Activated CD4-positive, alpha-beta T cell treated with anti-CD3 and anti-CD28 coated beads, Interleukin-2, amount 50 U/mL, for 1 hour (primary cell): Measurements from ENCODE around the gene PHC1.
A peak's percentile ranks its signal among the peaks of the same experiment; 100 is the strongest.
"Not testable (repeated sequence)": the region's sequence is repeated elsewhere in the genome, so short reads cannot be mapped to it uniquely, and the experiment has no call there.

Experiments used
- DNase-seq: peaks from one replicate; pipeline ENCODE4 v3.0.0-alpha.2; 2020

PHC1 gene

DNA sequence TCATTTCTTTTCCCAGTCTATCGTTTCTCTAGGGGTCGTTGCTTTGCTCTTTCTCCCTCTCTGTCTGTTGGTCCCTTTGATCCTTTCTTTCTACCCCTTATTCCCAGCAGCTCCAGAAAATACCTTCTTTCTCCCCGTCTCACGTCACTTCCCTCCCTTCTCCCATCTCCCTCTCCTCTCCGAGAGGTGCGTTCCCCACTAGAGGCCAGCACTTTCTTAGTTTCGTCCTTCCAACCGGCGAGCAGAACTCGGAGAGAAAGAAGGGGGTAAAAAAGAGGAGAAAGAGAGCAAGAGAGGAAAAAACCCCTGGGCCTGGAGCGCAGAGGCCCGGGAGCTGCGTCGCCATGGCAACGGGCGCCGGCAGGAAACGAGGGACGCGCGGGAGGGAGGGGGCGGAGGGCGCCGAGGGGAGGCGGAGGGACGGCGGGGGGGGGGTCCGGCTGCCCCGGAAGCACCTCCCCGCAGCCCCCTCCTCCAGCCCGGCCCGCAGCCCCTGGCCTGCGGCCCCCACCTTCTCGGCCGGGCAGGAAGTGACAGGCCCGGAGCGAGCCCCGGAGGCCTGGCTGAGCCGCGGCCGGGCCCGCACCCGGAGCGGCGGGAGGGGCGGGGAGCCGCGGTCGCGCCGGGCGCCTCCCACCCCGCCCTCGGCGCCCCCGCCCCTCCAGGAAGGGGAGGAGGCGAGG lies at the start of gene PHC1:
Gene PHC1 (plus strand): TSS at position 477 of the 683 bp plus-strand sequence. CDS start 3,169 bp downstream, outside the sequence.
- peak; percentile 73 for DNase-seq

DNA sequence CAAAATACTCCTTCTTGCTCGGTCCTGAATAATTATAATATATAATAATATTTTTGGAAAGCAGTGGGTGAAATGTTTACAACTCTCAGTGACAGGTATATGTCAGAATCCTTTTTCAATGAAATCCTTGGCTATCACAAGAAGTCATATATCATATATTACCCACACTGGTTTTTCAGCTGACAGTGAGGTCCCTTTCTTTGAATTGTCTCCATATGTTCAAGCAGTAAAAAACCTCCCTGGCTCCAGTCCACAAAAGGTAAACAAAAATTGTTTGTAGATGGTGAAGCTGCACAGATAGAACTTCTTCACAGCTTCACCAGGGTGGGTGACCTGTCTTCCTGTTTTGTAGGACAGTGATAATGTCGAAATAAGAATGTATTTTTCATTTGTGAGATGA lies 47.9 kb upstream of the PHC1 start:
- DNase-seq = no peak

DNA sequence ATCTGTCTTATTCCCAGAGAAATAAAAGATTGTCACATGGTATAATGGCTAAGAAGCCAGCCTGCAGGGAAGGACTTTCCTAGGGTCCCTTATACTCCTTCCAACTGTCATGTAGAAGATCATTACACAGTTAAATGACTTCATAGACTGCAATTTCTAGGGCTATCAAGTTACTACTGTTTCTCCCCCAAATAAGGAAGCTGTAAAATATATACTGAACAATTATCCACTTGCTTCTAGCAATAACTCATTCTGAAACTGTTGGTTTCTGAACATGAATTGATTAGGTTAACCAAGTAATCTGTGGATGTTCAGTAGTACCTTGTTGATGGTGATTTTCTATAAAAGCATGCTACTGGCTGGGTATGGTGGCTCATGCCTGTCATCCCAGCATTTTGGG lies 47.3 kb upstream of the PHC1 start:
- DNase-seq = no peak

DNA sequence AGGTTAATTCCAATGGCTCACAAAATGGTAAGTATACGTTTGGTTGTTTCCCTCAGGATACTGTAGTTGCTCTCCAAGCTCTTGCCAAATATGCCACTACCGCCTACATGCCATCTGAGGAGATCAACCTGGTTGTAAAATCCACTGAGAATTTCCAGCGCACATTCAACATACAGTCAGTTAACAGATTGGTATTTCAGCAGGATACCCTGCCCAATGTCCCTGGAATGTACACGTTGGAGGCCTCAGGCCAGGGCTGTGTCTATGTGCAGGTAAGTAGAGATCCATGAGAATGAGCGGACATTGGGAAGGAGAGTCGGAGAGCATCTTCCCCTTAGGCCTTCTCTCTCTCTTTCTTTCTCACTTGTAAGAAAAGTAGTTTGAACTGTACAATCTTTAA lies 46.5 kb upstream of the PHC1 start:
- no peak for DNase-seq

DNA sequence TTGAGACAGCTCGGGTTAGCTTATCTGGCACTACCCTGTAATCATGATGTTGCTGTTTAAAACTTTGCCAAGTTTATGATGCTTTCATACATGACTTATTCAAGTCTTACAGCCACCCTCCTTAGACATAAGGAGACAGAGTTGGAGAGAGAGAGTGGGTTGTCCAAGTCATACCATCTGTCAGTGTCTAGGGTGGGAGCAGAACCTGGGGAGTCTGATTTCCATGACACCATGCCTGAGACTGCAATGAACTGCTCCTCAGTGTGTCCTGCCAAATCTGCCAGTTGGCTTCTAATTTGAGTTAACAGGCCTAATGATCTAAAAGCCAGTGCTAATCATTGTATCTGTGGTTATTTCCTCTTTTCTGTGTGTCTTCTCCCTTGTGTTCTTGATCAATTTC lies 43.7 kb upstream of the PHC1 start:
- DNase-seq = no peak

DNA sequence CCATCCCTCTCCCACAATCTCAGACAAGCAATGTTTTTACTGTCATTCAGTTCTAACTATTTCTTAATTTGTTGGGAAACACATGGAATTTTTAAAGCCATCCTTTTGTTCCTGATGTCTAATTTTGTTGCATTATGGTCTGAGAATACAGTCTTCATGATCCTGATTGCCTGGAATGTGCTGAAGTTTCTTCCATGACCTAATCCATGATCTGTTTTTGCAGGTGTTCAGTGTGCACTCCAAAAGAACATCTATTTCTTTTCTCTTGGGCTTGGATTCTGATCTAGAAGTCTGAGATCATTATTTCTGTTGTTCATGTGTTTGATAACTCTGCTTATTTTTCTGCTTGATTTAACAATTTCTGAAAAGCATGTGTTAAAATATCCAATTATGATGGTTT lies 43.2 kb upstream of the PHC1 start:
- no peak for DNase-seq

DNA sequence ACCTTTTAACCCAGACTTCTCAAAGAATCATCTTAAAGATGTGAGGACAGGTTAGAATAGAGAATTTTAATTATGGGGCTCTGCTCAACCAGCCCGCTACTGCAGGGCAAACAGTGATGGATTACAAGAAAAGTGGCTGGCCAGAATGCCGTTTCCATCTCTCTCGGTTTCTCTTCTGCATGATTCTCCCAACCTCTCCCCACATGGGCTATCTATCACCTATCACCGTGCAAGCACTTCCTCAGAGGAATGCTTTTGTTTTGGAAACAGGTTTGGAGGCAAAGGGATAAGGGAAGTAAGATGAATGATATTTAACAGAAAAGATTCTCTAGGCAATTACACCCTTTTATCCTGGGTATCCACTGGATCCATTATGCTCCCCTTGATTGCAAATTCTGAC lies 37.4 kb upstream of the PHC1 start:
- no peak for DNase-seq

DNA sequence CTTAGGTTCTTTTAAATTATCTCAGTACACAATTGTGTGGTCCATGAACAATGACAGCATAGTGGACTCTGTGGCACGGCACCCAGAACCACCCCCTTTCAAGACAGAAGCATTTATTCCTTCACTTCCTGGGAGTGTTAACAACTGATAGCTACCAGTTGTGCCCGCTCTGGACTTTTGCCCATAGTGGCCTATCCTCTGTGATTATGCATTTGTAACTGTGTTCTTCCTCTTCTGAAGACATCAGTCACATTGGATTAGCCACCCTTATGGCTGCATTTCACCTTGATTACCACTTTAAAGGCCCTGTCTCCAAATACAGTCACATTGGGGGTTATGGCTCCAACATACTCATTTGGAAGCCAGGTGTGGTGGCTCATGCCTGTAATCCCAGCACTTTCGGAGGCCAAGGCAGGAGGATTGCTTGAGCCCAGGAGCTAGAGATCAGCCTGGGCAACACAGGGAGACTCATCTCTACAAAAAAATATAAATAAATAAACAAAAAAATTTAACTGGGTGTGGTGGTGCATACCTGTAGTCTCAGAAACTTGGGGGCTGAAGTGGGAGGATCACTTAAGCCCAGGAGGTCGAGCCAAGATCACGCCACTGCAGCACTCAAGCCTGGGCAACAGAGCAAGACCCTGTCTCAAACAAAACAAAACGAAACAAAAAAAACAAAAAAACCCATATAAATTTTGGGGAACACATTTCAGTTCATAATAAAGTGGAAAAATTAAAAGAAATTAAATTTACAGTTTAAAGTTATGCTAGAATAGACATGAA lies 27.6 kb upstream of the PHC1 start:
- no peak for DNase-seq

DNA sequence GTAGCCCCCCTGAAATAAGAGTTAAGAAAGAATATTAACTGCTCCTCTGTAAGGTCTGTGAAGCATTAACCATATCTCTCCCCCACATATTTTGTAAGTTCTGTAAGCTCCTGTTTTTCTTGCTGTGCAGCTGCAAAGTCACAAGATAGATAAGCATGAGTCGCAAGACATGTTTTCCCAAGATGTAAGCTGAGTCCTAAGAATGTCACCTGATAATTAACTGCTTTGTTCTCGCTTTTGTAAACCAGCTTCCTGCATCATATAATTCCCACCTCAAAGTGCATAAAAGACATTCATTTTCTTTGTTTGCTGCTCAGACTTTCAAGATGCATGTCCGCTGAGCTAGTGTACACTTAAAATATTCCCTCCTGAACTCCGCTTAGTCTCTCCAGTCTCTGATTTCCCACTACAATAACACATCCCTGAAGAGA lies 27.0 kb upstream of the PHC1 start:
- no peak for DNase-seq

DNA sequence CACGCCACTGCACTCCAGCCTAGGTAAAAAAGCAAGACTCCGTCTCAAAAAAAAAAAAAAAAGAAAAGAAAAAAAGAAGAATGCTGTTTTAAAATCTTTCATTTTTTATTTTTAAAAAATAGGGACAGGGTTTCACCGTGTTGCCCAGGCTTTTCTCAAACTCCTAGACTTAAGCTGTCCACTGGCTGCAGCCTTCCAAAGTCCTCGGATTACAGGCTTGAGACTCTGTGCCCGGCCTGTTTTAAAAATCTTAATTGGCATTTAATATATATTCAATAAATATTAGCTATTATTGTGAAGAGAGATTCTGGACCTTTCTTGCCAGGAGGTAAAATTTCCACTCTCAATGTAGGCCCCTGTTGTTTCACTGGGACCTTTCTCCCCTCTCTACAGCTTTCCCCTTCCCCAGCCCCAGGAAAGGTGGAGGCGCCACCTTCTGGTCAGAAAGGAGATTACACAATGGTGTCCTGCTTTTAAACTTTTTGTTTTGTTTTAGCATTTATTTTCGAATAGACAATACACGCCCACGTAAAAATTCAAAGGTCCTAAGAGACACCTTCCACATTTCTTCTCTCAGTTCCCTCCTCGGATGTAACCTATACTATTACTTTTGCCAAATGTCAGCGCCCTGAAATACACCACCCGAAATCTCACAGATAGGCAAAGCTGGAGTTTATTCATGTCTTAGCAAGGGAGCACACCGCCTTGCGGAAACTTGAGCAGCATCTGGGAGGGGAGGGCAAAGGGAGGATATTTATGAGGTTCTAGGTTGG lies 23.8 kb upstream of the PHC1 start:
- DNase-seq = peak; percentile 61

DNA sequence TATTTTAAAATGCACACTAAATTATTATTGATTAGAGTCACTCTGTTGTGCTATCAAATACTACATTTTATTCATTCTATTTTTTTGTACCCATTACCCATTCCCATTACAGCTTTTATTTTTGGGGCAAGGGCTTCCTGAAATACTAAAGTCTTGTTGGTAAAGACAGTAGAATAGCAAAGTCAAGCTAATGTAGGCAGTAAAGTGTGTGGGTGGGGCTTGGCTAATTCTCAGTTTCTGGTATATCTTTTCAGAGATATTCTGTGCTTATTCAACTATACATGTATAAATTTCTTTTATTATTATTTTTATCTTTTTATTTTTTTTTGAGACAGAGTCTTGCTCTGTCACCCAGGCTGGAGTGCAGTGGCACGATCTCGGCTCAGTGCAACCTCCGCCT lies 22.3 kb upstream of the PHC1 start:
- DNase-seq = no peak

DNA sequence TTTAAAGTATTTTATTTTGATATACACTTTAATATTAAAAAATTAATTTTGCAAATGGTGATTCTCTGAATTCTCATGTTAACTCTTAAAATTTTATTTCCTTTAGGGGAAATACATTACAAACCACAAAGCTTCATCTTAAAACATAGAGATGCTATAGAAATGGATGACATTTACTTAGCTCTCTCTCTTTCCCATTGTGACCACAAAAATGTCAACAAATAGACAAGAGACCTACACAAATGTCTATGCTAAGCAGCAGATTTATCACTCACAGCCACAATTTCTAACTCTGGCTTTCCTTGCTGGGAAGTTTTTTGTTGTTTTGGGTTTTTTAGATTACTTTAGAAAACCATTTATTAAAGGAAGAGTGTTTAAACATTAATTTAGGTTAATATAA lies 19.9 kb upstream of the PHC1 start:
- no peak for DNase-seq

DNA sequence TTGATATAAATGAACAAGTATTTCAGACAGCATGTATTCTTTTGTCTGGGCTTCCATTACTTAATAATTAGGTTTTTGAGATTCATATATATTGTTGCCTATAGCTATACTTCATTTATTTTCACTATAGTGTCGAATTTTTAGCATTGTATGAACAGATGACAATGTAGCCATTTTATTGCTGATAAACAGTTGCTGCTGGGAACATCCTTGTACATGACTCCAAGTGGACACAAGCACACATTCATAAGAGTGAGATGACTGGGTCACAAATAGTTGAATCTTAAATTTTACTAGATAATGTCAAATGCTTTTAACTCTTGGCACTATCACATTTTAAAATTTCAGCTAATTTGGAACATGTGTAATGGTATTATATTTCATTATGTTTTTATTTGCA lies 19.3 kb upstream of the PHC1 start:
- DNase-seq = no peak

DNA sequence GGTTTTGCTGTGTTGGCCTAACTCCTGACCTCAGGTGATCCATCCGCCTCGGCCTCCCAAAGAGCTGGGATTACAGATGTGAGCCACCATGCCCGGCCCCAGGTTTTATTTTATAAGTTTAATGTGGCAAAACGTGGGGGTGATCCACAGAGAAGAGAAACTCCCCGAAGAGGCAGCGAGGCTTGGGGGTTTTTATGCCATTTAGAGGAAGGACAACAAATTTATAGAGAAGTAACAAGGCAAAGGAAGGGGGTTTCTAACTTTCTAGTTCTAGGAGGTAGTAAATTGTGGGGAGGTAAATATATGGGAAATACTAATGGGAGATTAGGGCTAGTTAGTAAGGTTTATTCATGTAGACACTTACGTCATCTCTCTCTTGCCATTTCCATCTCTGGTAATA lies 17.2 kb upstream of the PHC1 start:
- no peak for DNase-seq

DNA sequence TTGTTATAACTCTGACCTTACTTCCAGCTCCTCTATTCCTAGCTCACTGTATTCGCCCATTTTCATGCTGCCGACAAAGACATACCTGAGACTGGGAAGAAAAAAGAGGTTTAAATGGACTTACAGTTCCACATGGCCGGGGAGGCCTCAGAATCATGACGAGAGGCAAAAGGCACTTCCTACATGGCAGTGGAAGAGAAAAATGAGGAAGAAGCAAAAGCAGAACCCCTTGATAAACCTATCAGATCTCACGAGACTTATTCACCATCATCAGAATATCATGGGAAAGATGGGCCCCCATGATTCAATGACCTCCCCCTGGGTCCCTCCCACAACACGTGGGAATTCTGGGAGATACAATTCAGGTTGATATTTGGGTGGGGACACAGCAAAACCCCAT lies 14.5 kb upstream of the PHC1 start:
- no peak for DNase-seq

DNA sequence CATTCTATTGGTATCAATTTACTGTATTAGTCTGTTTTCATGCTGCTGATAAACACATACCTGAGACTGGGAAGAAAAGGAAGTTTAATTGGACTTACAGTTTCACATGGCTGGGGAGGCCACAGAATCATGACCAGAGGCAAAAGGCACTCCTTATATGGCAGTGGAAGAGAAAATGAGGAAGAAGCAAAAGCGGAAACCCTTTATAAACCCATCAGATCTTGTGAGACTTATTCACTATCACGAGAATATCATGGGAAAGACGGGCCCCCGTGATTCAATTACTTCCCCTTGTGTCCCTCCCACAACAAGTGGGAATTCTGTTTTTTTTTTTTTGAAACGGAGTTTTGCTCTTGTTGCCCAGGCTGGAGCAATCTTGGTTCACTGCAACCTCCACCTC lies 11.6 kb upstream of the PHC1 start:
- not testable (repeated sequence) for DNase-seq

DNA sequence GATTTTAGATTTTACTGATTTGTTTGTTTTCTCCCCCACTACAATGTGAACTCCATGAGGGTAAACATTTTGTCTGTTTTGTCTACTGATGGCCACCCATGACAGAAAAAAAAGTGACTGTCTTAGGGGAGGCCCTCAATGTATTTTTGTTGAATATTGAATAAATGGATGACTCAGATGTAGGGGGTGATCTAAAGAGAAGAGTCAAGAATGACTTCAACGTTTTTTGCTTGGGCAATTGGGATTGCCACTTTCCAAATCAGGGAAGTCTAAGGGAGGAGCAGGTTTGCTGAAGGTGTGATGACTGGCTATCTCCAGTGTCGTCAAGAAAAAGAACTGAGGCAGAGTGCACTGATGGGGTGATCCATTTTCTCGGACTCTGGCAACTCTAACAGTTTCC lies 10.7 kb upstream of the PHC1 start:
- no peak for DNase-seq

DNA sequence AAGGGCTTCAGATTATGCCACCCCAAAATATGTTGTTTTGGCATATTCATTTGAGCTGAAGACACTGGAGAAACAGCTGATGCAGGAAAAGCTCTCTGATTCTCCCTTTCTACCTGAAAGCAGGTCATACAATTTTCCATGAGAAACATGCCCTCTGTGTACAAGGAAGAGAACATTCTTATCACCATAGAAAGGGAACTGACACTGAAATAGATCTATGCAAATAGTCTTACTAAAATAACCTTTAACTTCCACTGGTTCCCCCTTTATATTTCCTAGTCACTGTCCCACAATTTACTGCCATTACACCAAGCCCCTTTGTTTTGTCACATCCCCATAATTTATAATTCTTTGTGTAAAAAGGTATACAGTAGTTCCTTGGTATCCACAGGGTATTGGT lies 9.6 kb upstream of the PHC1 start:
- DNase-seq = no peak

DNA sequence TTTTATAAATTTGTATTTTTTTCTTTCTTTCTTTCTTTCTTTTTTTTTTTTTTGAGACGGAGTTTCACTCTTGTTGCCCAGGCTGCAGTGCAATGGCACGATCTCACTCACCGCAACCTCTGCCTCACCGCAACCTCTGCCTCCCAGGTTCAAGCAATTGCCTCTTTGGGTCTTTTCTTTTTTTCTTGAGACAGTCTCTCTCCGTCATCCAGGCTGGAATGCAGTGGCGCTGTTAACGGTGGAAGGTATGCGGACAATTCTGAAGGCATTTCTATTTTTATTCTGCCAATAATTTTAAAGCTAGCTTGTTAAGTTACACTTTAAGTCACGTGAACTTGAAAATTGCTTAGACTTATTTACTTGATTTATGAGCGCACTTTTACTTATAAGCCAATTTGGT lies 8.8 kb upstream of the PHC1 start:
- DNase-seq = no peak

DNA sequence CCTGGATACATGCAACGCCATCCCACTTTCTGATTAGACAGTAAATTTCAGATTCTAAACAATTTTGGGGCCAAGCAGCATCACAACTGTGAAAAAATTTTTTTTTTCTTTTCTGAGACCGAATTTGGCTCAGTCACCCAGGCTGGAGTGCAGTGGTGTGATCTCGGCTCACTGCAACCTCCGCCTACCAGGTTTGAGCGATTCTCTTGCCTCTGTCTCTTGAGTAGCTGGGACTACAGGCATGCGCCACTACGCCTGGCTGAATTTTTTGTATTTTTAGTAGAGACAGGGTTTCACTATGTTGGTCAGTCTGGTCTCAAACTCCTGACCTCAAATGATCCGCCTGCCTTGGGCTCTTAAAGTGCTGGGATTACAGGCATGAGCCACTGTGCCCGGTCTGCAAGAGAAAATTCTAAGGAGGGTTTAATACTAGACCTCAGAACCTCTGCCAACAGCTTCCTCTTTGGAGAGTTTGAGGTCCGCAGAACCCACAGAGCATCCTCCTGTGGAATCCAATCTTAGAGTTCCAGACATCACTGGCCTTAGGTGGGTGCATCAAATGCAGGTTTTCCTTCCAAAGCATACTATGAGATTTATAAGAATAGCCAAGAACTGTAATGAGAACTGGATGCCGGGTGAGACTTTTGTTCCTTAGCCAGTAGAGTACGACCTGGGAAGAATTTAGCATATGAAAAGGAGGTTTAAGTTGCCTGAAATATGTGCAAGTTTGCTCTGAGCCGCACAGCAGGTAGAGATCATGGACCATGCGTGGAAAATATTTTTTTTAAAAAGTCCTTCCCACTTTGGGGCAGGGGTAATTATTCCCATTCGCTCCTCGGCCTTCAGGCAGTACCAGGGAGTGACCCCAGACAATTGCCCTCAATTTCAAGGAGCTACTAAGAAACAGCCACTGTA lies 7.8 kb upstream of the PHC1 start:
- no peak for DNase-seq

DNA sequence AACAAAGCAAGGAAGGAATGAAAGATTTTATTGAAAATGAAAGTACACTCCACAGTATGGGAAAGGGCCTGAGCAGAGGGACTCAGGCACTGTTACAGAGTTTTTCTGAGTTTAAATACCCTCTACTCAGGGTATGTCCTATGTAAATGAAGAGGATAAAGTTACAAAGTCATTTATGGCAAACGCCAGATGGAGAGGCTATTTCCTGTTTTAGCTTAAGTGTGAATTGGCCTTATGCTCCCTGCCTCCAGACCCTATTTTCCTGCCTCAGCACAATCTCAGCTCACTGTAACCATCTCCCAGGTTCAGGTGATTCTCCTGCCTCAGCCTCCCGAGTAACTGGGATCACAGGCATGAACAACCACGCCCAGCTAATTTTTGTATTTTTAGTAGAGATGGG lies 6.8 kb upstream of the PHC1 start:
- DNase-seq = no peak

DNA sequence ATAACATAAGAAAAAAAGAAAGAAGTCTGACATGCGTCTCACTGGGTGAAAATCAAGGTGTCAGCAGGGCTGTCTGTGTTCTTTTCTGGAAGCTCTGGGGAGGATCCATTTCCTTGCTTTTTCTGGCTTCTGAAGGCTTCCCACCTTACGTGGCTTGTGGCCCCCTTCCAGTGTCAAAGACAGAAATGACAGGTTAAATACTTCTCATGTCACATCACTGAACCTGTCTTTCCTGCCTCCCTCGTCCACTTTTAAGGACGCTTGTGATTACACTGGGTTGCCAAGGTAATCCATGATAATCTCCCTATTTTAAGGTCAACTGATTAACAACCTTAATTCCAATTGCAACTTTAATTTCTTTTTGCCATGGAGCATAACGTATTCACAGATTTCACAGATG lies 4.6 kb upstream of the PHC1 start:
- no peak for DNase-seq
